Stimulated activated CD4-positive, alpha-beta T cell treated with anti-CD3 and anti-CD28 coated beads, Interleukin-1b, Interleukin-23, amount 100 ng/mL, for 4 hours (primary cell): ENCODE measurements around the gene CUBN.

Source experiments
- DNase-seq, 2 donors: peaks; one replicate each; pipeline ENCODE4 v3.0.0-alpha.2; 2020; ENCODE audit warnings: low read depth in 2 of 2

CUBN gene

DNA sequence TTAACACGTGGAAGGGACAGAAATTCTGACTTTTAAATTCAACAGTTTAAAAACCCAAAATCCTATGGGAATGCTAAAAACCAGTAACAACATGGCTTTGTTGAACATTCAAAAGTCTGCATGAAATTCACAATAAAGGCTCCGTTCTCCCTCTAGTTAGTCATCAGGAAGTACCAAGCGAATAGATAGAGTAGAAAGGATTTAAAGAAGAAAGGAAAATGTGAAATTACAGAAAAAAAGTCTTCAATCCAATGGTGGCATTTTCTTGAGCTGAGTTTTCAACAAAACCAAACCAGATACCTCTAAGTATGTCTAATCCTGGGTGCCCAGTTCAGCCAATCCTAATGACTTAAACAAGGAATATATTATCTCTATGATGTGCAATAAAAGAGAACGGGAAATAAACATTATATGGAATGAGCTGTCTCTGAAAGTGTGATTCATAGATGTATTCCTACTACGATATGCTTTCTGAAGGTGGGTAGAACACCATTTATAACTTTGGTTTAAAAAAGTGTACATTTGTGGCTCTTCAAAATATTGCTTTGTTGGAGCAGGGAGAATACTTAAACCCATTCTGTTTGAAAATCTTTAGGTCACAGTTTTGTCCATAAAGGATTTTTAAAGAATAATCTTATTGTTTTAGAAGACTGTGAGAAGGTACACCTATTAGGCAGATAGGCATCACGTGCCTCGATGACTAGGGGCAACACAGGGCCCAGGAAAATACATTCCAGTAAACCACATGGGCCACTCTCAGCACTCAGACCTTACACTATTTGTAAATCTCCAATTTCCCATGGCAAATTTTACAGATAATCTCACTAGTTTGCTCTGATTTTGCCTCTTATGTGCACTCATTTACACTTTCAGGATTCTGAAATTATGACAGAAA, 87.7 kb downstream of the CUBN start:
- DNase-seq, result no peak

GRCh38 chr10:17038627-17039026, 91.0 kb downstream of the CUBN start:
- DNase-seq, result no peak

DNA sequence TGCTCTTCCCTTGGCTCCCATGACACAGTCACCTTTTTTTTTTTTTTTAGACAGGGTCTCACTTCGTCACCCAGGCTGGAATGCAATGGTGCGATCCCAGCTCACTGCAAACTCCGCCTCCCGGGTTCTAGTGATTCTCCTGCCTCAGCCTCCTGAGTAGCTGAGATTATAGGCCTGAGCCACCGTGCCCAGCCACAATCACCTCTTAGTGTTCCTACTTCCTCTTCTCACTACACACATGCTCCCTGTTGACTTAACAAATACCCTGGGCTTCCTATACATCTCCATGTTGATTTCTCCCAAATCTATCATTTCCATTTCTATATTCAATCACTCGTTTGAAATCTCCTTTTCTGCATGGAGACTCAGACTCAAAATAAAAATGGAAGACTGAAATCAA, 91.7 kb downstream of the CUBN start:
- no peak for DNase-seq

GRCh38 chr10:17035446-17035845, 94.2 kb downstream of the CUBN start:
- DNase-seq, result no peak

DNA sequence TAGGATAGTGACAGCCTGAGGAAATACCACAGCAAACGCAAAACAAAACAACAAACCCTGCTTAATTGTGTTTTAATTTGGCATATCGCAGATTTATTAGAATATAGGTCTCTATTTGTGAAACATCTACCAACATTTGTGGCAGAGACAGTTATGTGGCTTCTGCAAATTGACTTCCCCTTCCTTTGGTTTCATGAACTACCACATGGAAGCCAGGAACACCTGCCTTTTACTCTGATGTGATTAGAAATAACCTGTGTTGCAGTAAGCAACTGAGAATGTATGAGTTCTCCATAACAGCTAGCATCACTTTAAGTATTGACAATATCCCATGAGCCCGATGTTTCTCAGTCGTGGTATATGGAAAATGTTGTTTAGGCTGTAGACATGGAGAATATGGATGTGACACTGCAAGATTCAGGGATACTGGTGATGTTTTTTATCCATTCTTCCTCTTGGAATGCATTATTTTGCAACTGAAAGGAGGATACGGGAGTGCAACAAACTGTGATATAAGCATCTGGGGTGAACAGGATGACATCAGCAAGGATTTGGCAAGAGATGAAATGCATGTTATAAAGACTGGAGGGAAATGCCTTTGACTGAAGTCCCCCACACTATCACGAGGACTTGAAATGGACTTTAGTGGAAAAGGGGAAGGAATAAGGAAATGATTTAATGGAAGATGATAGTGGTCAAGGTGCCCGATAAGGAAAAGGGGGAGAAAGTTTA, 95.9 kb downstream of the CUBN start:
- DNase-seq, result no peak

DNA sequence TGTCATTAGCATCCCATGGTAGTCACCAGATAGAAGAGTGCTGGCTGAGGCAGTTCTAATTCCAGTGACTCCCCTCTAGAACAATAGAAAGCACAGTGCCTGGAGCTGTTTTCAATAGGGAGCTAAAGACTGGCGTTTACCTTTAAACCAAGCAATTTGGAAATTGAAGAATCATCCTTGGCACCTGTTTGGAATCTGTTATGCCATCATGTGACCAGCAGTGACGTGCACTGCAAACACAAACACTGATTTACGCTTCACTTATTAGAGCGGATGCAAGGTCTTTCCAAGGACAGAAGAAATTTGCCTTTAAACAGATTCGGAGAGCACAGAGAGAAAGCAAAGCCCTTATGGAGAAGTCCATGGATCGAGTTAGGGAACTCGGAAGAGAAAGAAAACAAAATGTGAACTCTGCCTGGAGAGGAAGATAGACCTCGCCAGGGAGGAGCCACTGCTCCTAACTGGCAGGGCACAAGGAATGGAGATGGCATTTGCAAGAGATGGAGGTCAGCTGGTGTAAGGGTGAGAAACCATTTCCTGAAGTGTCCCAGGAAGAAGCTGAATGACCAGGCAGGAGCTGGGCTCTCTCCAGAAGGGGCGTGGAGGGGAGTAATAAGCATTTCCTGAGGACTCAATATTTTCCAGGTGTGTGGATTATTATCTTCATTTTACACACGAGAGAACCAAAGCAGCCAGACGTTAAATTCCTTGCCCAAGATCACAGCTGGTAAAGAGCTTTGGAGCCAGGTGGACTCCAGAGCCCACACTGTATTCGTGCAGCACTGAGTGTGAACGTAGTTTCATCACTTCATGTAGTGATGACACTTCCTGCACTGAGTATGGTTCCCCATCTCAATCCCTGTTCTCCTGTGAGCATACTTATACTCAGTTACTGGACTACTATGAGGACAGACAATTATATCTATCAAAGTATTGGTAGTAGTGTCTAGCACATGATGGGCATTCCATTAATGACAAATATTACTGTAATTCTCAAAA, 97.7 kb downstream of the CUBN start:
- no peak for DNase-seq

- DNase-seq, result peak; percentile 71 to 83
Observed at GRCh38 chr10:17029581-17030271, 99.9 kb downstream of the CUBN start.

GRCh38 chr10:17029239-17029580, 100.4 kb downstream of the CUBN start:
- no peak for DNase-seq

DNA sequence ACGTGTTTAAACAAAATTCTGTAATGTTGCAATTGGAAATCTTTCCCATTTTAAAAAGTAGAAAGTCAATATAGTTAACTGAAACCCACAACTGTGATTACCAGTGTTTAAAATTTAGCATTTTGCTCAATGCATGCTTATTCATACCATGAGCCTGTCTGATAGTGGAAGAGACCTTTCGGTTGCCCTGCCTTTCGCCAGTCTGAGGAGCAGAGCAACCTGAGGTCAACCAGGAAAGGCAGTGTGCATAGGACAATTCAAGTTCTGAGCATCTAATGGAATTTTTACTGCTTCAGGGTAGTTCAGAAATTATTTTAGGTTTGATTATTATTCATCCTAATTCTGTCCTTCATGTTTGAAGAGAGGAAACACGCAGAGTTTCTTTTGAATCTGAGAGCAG, 100.8 kb downstream of the CUBN start:
- DNase-seq, result no peak

DNA sequence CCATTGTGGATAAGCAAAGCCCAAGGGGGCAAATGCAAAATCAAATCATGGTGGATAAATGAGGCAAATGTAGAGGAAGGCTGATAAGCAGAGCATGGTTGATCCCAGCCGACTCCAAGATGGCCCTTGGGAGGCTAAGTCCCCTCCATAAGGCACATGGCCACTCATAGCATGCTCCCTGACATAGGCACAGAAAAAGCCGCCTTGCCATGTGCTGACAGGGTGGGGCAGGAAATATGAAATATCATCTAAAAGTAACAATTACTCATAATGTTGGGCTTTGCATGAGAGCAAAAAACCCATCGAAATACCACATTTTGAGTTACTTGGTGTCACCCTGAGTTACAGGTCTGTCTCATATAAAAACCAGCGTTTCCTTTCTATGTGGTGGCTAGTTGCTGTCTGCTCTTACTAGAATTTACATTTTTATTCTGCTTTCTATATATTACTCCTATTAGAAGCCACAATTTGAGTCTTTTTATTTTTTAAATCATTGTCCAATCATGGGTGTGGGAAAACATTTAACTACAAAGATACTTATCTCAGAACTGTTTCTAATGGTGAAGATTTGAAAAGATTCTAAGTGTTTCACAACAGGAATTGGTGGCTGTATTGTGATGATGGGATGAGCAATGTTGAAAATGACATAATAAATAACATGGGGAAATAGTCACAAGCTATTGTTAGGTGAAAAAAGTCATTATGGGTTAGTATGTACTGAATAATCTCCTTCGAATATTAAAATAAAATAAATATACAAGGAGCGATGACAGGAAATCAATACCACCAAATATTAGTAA, 102.7 kb downstream of the CUBN start:
- peak; percentile 36 to 57 for DNase-seq

- DNase-seq, result peak; percentile 44 to 47
Observed at GRCh38 chr10:17025444-17026295, 103.9 kb downstream of the CUBN start.

DNA sequence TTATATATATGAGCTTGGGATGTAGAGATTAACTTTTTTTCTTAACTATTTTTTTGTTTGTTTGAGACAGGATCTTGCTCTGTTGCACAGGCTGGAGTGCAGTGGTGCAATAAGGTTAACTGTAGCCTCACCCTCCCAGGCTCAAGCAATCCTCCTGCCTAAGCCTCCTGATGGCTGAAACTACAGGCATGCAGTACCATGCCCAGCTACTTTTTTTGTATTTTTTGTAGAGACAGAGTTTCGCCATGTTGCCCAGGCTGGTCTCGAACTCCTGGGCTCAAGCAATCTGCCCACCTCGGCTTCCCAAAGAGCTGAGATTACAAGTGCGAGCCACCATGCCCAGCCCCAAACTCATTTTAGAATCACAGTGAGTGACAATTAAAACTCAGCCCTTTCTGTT, 105.2 kb downstream of the CUBN start:
- no peak for DNase-seq

- DNase-seq, result peak in 1 of 2 donors; percentile 58
Observed at GRCh38 chr10:17023386-17024298, 106.0 kb downstream of the CUBN start.

DNA sequence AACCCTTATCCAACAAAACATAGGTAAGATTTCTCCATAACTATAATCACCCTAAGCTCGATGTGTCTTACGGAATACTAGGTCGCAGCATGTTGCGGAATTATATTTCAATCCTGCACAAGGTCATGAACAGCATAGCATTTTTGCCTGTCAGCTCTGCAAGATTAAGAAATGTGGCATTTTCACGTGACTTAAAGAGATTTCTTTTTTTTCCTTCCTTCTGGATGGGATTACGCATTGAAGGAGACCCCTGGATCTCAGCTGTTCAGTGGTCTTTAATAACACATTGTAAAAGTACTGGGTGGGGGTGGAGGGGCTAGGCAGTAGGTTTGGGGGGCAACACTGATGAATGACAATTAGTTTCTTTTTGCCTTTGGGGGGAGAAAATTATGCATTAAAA, 106.7 kb downstream of the CUBN start:
- no peak for DNase-seq

GRCh38 chr10:17022466-17022825, 107.2 kb downstream of the CUBN start:
- DNase-seq, result no peak

- DNase-seq, result no peak
Observed at GRCh38 chr10:17021656-17022465, 107.8 kb downstream of the CUBN start.

- DNase-seq, result no peak
Observed at GRCh38 chr10:17019696-17020095, 109.9 kb downstream of the CUBN start.
